ENCODE data around the gene LAMA2.
"Not testable (repeated sequence)": the region's sequence is repeated elsewhere in the genome, so short reads cannot be mapped to it uniquely, and the experiment has no call there.

The LAMA2 gene

GRCh38 chr6:129115471-129115870, 232.5 kb downstream of the LAMA2 start:
- no peak for DNase-seq (ENCODE audit: low read depth)

- DNase-seq (ENCODE audit: low read depth) = no peak
Observed at GRCh38 chr6:129117355-129117754, 234.4 kb downstream of the LAMA2 start.

- DNase-seq (ENCODE audit: low read depth) = no peak
Observed at GRCh38 chr6:129120856-129121638, 238.1 kb downstream of the LAMA2 start.

- no peak for DNase-seq (ENCODE audit: low read depth)
Observed at GRCh38 chr6:129124347-129124746, 241.4 kb downstream of the LAMA2 start.

GRCh38 chr6:129130106-129130505, 247.2 kb downstream of the LAMA2 start:
- no peak for DNase-seq (ENCODE audit: low read depth)

GRCh38 chr6:129130959-129131681, 248.2 kb downstream of the LAMA2 start:
- DNase-seq (ENCODE audit: low read depth) = no peak

GRCh38 chr6:129133770-129134192, 250.8 kb downstream of the LAMA2 start:
- no peak for DNase-seq (ENCODE audit: low read depth)

- no peak for DNase-seq (ENCODE audit: low read depth)
Observed at GRCh38 chr6:129134535-129134934, 251.6 kb downstream of the LAMA2 start.

- DNase-seq (ENCODE audit: low read depth) = no peak
Observed at GRCh38 chr6:129135451-129135850, 252.5 kb downstream of the LAMA2 start.

GRCh38 chr6:129136751-129137150, 253.8 kb downstream of the LAMA2 start:
- no peak for DNase-seq (ENCODE audit: low read depth)

- no peak for DNase-seq (ENCODE audit: low read depth)
Observed at GRCh38 chr6:129138739-129139405, 255.9 kb downstream of the LAMA2 start.

- no peak for DNase-seq (ENCODE audit: low read depth)
Observed at GRCh38 chr6:129140526-129140925, 257.6 kb downstream of the LAMA2 start.

GRCh38 chr6:129141499-129141898, 258.6 kb downstream of the LAMA2 start:
- DNase-seq (ENCODE audit: low read depth) = no peak

GRCh38 chr6:129146902-129147301, 264.0 kb downstream of the LAMA2 start:
- DNase-seq (ENCODE audit: low read depth) = no peak

- DNase-seq (ENCODE audit: low read depth) = no peak
Observed at GRCh38 chr6:129150507-129150906, 267.6 kb downstream of the LAMA2 start.

GRCh38 chr6:129153257-129153656, 270.3 kb downstream of the LAMA2 start:
- DNase-seq (ENCODE audit: low read depth) = no peak

- DNase-seq (ENCODE audit: low read depth) = not testable (repeated sequence)
Observed at GRCh38 chr6:129159242-129159641, 276.3 kb downstream of the LAMA2 start.

GRCh38 chr6:129162605-129163004, 279.7 kb downstream of the LAMA2 start:
- DNase-seq (ENCODE audit: low read depth) = no peak

GRCh38 chr6:129163551-129163950, 280.6 kb downstream of the LAMA2 start:
- DNase-seq (ENCODE audit: low read depth) = no peak

GRCh38 chr6:129164032-129164431, 281.1 kb downstream of the LAMA2 start:
- no peak for DNase-seq (ENCODE audit: low read depth)

- not testable (repeated sequence) for DNase-seq (ENCODE audit: low read depth)
Observed at GRCh38 chr6:129172279-129172995, 289.5 kb downstream of the LAMA2 start.

- DNase-seq (ENCODE audit: low read depth) = no peak
Observed at GRCh38 chr6:129175066-129175465, 292.1 kb downstream of the LAMA2 start.

Measured in HS-5 (cell line).